HCT116 (cell line): ENCODE data around the gene LDAH. TPM values are rescaled to one million over a fixed set of nuclear protein-coding genes. Genes with fewer than 3 reads are reported as not detected.

ENCODE experiments used
- ATAC-seq: fragments of 200-7000 bp; cut with Tn5 transposase; 2 replicates; pipeline ENCODE4 v1.9.1; 2020; ENCODE audit warnings: mild to moderate bottlenecking, moderate library complexity
- BruUV-seq: library from RNA; stranded (reverse); fragments of 400-500 nt; replicated peaks from 2 replicates; lab custom pipeline; 2021; lab: Mats Ljungman, UMichigan
- CTCF ChIA-PET: fragments of 300-600 bp; sonication (Branson Sonifier 250); formaldehyde crosslinking; loops from one replicate; lab custom pipeline; 2021; ENCODE audit warnings: antibody characterized with exemption; lab: Charles Lee
- POLR2A ChIA-PET: fragments of 300-600, 350-600 bp; sonication (Branson Sonifier 250); formaldehyde crosslinking; loops from one replicate; lab custom pipeline; 2021; ENCODE audit warnings: antibody characterized with exemption; lab: Charles Lee
- RAD21 ChIA-PET, 2 experiments: fragments of 300-600 bp; sonication (Branson Sonifier 250); formaldehyde crosslinking; loops; one replicate each; lab custom pipeline; 2023; ENCODE audit warnings: low total read pairs in 2 of 2; ENCODE audit not compliant: uncharacterized antibody in 2 of 2, unreplicated experiment in 2 of 2, low non-redundant PET in 1 of 2; lab: Charles Lee
- DNase-seq: peaks from one replicate; pipeline ENCODE4 v3.0.0-alpha.2; 2010; ENCODE audit warnings: low read depth, low spot score
- H2AFZ ChIP-seq: fragments of 200-600 bp; shearing (Covaris generic), sonication (generic); 2 replicates; pipeline ENCODE4 v1.6.1; 2017; ENCODE audit warnings: low read depth, mixed run types, mixed read lengths, antibody characterized with exemption, low read length; ENCODE audit not compliant: poor library complexity, severe bottlenecking
- H3K27ac ChIP-seq: 2 replicates; pipeline ENCODE4 v1.5.1; 2012; ENCODE audit warnings: low read depth, low read length
- H3K27me3 ChIP-seq: fragments of 200-600 bp; sonication (generic); 2 replicates; pipeline ENCODE4 v1.6.1; 2016; ENCODE audit warnings: mixed run types, low read length, mixed read lengths; ENCODE audit not compliant: insufficient read depth
- H3K36me3 ChIP-seq, 2 experiments: fragments of 200-500 bp in 1 of 2; fragments of 200-600 bp in 1 of 2; sonication (Bioruptor generic) in 1 of 2; sonication (generic) in 1 of 2; 2 replicates each; pipeline versions ENCODE4 v1.5.1 to v1.6.1; 2014 to 2016; ENCODE audit warnings: low read length in 2 of 2, inconsistent platforms in 1 of 2, mixed read lengths in 1 of 2, mixed run types in 1 of 2; ENCODE audit not compliant: insufficient read depth in 2 of 2, control insufficient read depth in 1 of 2
- H3K4me1 ChIP-seq, 2 experiments: fragments of 200-600 bp in 1 of 2; sonication (generic) in 1 of 2; 2 replicates each; pipeline versions ENCODE4 v1.5.1 to v1.6.1; 2012 to 2017; ENCODE audit warnings: low read length in 2 of 2, inconsistent platforms in 1 of 2, mild to moderate bottlenecking in 1 of 2, mixed read lengths in 1 of 2, mixed run types in 1 of 2, moderate library complexity in 1 of 2; ENCODE audit not compliant: insufficient read depth in 2 of 2, control insufficient read depth in 1 of 2
- H3K4me2 ChIP-seq: fragments of 200-600 bp; sonication (generic); 2 replicates; pipeline ENCODE4 v1.6.1; 2017; ENCODE audit warnings: mixed run types, low read length, mixed read lengths
- H3K4me3 ChIP-seq, 2 experiments: fragments of 200-600 bp in 1 of 2; sonication (generic) in 1 of 2; replicated peaks in 1 of 2; 2 replicates each; pipeline ENCODE4 v1.5.1; 2011 to 2016; ENCODE audit warnings: low read length in 2 of 2, control low read depth in 1 of 2, low read depth in 1 of 2, mild to moderate bottlenecking in 1 of 2, mixed read lengths in 1 of 2, mixed run types in 1 of 2
- H3K79me2 ChIP-seq: fragments of 200-600 bp; sonication (generic); 2 replicates; pipeline ENCODE4 v1.6.1; 2017; ENCODE audit warnings: mild to moderate bottlenecking, mixed run types, low read length, moderate library complexity, mixed read lengths; ENCODE audit not compliant: insufficient read depth
- H3K9ac ChIP-seq: fragments of 200-600 bp; sonication (generic); 2 replicates; pipeline ENCODE4 v1.6.1; 2016; ENCODE audit warnings: low read length, mixed read lengths
- H3K9me2 ChIP-seq: fragments of 200-600 bp; sonication (generic), shearing (Covaris generic); 2 replicates; pipeline ENCODE4 v1.6.1; 2017; ENCODE audit warnings: mixed run types, mild to moderate bottlenecking, moderate library complexity; ENCODE audit not compliant: insufficient read depth
- H3K9me3 ChIP-seq, 2 experiments: fragments of 200-500 bp in 1 of 2; fragments of 200-600 bp in 1 of 2; sonication (Bioruptor generic) in 1 of 2; sonication (generic) in 1 of 2; 2 replicates each; pipeline ENCODE4 v1.6.1; 2014 to 2017; ENCODE audit warnings: low read length in 2 of 2, mixed read lengths in 2 of 2, inconsistent platforms in 1 of 2, low read depth in 1 of 2, mild to moderate bottlenecking in 1 of 2, mixed run types in 1 of 2, moderate library complexity in 1 of 2; ENCODE audit not compliant: control insufficient read depth in 1 of 2, insufficient read depth in 1 of 2
- H4K20me1 ChIP-seq: fragments of 200-600 bp; sonication (generic), shearing (Covaris generic); 2 replicates; pipeline ENCODE4 v1.6.1; 2017; ENCODE audit warnings: mixed run types, mild to moderate bottlenecking, moderate library complexity; ENCODE audit not compliant: insufficient read depth
- EZH2 ChIP-seq: fragments of 200-600 bp; sonication (generic); IDR thresholded peaks from 2 replicates; pipeline ENCODE4 v1.6.1; 2017; ENCODE audit warnings: antibody characterized with exemption, mixed run types
- POLR2AphosphoS5 ChIP-seq: IDR thresholded peaks from 2 replicates; pipeline ENCODE4 v1.6.1; 2011; ENCODE audit warnings: mild to moderate bottlenecking, low read depth, low read length, moderate library complexity
- REST ChIP-seq: IDR thresholded peaks from 2 replicates; pipeline ENCODE4 v1.6.1; 2012; ENCODE audit warnings: low read depth
- SRF ChIP-seq: IDR thresholded peaks from 2 replicates; pipeline ENCODE4 v1.6.1; 2012; ENCODE audit warnings: low read depth
- ZBTB33 ChIP-seq: IDR thresholded peaks from 2 replicates; pipeline ENCODE4 v1.6.1; 2011; ENCODE audit warnings: mild to moderate bottlenecking, low read length, moderate library complexity; ENCODE audit not compliant: insufficient replicate concordance; ENCODE audit errors: extremely low read depth
- ZNF274 ChIP-seq: fragments of 200-500 bp; sonication (Bioruptor generic); IDR thresholded peaks from 2 replicates; pipeline ENCODE4 v1.6.1; 2014; ENCODE audit warnings: mild to moderate bottlenecking, low read depth, low read length, inconsistent platforms
- intact Hi-C: fragments of 100-400 bp; cut with micrococcal nuclease; formaldehyde crosslinking; loops from 2 replicates; pipeline ENCODE4 v1.10.0; 2022
- total RNA-seq: library from RNA; stranded (reverse); gene quantifications from one replicate; pipeline ENCODE4 v1.2.1, GENCODE V29; 2021; ENCODE audit not compliant: unreplicated experiment

Gene LDAH
- total RNA-seq, 1 experiment from 2014 or later: 25.7 TPM

- Histone ChIP-seq H3K4me2 (peak overlapping the region; percentile 5; the same call in 1 of the 2 replicates), H3K4me1 (peaks cover 0 to 11% of the 10 kb centered on the region in 2 experiments; a peak in 2 of 4 replicates), H3K27ac (no peak overlapping the region), H3K27me3 (no peaks in the 10 kb centered on the region), H2AFZ (no peak overlapping the region), H3K79me2 (no peaks in the 10 kb centered on the region), H3K4me3 (no peak overlapping the region), H4K20me1 (no peaks in the 10 kb centered on the region), H3K36me3 (no peaks in the 10 kb centered on the region), H3K9me3 (no peaks in the 10 kb centered on the region), H3K9ac (no peak overlapping the region), H3K9me2 (no peaks in the 10 kb centered on the region)
- ChIA-PET CTCF (interaction anchor here (1.2 to 3.2 kb wide), 3 partner anchors 14 to 288 kb away, joined by 3 to 30 read pairs (median 4); no protein-coding TSS in a partner anchor), RAD21 (no interaction called here), POLR2A (no interaction called here)
- peak; percentile 37 for ATAC-seq
- intact Hi-C loops: no loop called here
- BruUV-seq: no TSS peak
- no peak for DNase-seq
- no peak for TF ChIP-seq ZNF274
- TF ChIP-seq ZBTB33: no peak
- TF ChIP-seq EZH2: no peak
- TF ChIP-seq POLR2AphosphoS5: no peak
- no peak for TF ChIP-seq REST
- TF ChIP-seq SRF: no peak
Measured at GRCh38 chr2:20674974-20675679, 147.8 kb downstream of the LDAH start.
